ENCODE data around the gene ZDHHC17.
"Not testable (repeated sequence)": the region's sequence is repeated elsewhere in the genome, so short reads cannot be mapped to it uniquely, and the experiment has no call there.

ZDHHC17 gene

GRCh38 chr12:76766161-76766560 is 2.2 kb downstream of the ZDHHC17 start:
- DNase-seq (ENCODE audit: low spot score): no peak

GRCh38 chr12:76768576-76768975 is 4.7 kb downstream of the ZDHHC17 start:
- DNase-seq (ENCODE audit: low spot score): no peak

- no peak for DNase-seq (ENCODE audit: low spot score)
Observed at GRCh38 chr12:76777765-76778216, 13.9 kb downstream of the ZDHHC17 start.

- DNase-seq (ENCODE audit: low spot score): no peak
Observed at GRCh38 chr12:76778364-76778763, 14.4 kb downstream of the ZDHHC17 start.

DNA sequence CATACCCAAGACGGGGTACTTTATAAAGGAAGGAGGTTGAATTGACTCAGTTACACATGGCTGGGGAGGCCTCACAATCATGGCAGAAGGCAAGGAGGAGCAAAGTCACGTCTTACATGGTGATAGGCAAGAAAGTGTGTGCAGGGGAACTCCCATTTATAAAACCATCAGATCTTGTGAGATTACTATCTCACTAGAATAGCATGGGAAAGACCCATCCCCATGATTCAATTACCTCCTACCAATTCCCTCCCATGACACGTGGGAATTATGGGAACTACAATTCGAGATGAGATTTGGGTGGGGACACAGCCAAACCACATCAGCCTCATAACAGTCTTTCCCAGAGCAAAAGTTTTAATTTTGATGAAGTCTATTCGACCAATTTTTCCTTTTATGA is 15.4 kb downstream of the ZDHHC17 start:
- not testable (repeated sequence) for DNase-seq (ENCODE audit: low spot score)

- no peak for DNase-seq (ENCODE audit: low spot score)
Observed at GRCh38 chr12:76781321-76781720, 17.4 kb downstream of the ZDHHC17 start.

DNA sequence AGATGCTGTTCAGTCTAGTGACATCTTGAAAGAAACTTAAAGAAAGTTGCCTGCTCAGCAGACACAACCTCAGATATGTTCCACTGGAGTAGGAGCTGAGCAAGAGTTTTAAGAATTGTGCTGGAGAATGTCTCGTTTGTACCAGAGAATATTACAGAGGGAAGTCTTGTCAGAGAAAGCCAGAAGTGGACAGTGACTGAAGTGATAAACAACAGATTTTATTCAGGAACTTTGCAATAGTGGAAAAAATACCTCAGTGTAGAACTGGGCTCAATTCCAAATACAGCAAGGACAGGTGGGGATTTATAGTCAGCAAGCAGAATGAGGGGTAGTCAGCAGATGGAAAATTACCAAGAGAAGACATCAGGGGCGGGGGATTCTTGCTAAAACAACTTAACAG is 18.6 kb downstream of the ZDHHC17 start:
- no peak for DNase-seq (ENCODE audit: low spot score)

DNA sequence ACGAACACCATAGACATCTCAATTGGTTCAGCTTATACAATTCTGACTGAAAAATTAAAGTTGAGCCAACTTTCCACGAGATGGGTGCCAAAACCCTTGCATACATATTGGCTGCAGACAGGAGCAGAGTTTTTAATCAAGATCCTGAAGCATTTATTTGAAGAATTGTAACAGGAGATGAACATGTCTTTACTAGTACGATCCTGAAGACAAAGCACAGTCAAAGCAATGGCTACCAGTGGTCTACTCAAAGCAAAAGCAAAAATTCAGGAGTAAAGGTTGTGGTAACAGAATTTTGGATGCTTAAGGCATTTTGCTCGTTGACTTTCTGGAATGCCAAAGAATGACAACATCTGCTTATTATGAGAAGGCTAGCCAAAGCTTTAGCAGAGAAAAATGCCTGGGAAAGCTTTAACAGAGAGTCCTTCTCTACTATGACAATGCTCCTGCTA is 20.7 kb downstream of the ZDHHC17 start:
- no peak for DNase-seq (ENCODE audit: low spot score)

DNA sequence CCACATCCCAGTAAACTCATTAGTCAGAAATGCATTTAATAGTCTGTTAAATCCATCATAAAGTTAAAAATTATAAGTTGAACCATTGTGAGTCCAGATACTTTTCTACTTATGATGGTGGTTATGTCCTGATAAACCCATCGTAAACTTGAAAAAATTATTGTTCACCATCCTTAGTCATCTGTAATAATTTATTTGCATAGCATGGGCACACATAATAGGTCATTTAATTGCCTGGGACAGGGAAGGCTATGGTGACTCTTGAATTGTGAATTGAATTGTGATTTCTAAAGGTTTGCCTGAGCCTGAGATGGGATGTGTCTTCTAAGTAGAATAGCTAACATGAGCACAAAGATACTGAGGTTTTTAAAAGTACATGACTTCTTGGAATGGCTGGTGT is 21.5 kb downstream of the ZDHHC17 start:
- no peak for DNase-seq (ENCODE audit: low spot score)

DNA sequence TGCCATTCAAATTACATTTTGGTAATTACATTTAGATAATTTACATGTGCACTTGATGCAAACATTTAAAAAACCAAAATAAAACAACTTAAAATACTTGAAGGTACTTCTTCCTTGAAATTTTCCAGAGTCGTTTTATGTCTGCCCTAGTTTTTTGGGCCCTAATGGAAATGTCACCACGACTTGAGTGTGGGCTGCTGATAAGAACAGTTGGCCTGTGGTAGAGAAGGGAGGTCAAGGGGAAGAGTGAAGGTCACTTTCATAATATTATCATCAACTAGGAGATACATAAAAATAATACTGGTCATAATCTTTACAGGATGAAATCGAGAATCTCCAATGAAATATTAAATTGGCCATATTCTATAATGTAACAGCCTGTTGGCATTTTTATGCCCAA is 23.1 kb downstream of the ZDHHC17 start:
- DNase-seq (ENCODE audit: low spot score): no peak

- DNase-seq (ENCODE audit: low spot score): no peak
Observed at GRCh38 chr12:76787689-76788088, 23.8 kb downstream of the ZDHHC17 start.

DNA sequence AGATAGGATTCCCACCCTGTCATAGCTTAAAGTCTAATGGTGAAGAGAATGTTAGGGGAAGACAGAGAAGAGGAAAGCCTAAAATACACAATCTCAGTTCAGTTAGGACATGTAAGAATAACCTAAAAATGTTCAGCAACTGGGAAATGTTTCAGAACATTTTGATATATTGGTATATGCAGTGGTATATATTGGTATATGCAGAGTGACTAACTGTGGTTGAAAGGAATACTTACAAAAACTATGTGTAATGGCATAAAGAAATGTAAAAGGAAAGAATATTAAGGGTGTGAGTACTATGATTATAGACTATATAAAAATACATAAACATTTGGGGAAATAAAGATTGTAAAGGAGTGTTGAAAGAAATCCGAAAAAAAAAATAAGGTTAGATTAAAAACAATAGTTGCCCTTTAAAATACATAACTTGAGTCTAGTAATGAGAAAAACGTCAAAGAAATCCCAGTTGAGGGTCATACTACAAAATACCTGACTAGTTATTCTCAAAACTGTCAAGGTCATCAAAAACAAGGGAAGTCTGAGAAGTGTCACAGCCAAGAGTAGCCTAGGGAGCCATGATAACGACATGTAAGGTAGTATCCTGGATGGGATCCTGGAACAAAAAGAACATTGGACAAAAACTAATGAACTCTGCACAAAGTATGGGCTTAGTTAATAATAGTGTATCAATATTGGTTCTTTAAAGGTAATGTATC is 25.6 kb downstream of the ZDHHC17 start:
- DNase-seq (ENCODE audit: low spot score): no peak

DNA sequence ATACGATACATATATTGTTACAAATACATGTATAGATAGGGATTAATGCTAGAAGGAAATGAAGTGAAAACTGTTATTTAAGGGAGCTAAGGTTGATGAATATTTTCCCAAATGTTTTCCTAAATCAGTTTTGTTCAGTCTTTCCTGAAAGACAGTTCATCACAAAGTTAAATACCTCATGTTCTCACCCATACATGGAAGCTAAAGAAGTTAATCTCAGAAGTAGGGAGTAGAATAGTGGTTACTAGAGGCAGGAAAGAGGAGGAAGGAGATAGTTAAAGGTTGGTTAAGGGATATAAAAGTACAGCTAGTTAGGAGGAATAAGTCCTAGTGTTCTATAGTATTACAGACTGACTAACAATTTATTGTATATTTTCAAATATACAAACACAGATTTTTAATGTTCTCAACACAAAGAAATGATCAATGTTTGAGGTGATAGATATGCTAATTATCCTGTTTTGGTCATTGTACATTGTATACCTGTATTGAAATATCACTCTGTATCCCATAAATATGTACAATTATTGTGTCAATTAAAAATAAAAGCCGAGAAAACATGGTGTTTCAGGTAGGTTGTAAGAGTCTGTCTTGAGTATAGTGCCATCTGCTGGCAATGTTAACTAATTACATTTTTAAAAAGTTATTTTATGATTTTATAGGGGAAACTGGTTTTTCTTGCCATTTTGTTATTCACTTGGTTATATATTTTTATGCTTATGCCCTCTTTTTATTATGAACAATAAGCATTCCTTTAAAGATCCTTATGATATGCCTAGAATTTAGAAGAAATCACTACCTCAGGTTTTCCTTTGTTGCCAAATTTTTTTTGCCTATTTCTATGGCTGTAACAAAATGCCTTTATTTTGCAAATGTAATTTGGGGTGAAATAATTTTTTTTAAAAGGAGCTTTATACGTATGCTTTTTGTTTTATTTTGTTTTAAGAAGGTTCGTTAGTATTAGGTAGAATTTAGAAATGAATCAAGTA is 26.9 kb downstream of the ZDHHC17 start:
- peak; percentile 64 for DNase-seq (ENCODE audit: low spot score)

GRCh38 chr12:76792828-76793227 is 28.9 kb downstream of the ZDHHC17 start:
- DNase-seq (ENCODE audit: low spot score): no peak

DNA sequence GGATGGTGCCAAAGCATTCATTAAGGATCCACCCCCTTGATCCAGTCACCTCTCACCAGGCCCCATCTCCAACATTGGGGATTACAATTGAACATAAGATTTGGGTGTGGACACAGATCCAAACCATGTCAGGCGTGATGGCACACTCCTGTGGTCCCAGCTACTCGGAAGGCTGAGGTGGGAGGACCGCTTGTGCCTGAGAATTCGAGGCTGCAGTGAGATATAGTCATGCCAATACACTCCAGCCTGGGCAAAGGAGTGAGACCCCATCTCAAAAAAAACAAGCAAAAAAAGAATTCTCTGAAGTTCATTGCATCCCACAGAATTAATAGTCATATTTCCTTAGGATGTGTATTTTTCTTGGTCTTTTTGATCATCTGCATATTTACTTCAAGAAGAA is 34.9 kb downstream of the ZDHHC17 start:
- no peak for DNase-seq (ENCODE audit: low spot score)

GRCh38 chr12:76799362-76799761 is 35.4 kb downstream of the ZDHHC17 start:
- no peak for DNase-seq (ENCODE audit: low spot score)

- no peak for DNase-seq (ENCODE audit: low spot score)
Observed at GRCh38 chr12:76802060-76802459, 38.1 kb downstream of the ZDHHC17 start.

- no peak for DNase-seq (ENCODE audit: low spot score)
Observed at GRCh38 chr12:76804435-76804976, 40.6 kb downstream of the ZDHHC17 start.

DNA sequence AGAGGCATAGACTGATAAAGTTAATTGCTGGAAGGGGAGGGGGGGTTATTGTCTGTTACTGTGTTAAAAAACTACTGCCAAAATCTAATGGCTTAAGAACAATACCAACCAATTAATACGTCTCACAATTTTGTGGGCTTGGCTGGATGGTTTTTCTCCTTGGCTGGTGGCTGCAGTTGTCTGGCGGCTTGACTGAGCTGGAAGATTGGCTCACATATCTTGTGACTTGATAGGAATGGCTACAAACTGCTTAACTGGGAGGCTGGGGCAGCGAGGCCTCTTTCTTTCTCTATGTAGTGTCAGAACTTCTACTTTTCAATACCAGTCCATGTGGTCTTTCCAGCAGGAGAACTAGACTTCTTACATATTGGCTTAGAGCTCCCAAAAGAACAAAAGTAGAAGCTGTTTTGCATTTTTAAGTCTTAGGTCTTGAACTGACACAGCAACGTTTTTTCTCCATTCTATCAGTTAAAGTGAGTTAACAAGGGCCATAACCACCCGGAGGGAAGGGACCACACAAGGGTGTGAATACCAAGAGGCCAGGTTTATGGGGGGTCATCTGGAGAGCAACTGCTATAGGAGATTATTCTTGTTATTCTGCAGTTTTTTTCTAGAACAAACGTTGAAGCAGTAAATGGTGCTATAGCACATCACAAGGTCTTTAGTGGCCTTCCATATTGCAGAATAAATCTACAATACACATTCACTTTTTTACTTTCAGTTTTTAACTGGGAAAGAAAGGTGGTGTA is 46.9 kb downstream of the ZDHHC17 start:
- no peak for DNase-seq (ENCODE audit: low spot score)

DNA sequence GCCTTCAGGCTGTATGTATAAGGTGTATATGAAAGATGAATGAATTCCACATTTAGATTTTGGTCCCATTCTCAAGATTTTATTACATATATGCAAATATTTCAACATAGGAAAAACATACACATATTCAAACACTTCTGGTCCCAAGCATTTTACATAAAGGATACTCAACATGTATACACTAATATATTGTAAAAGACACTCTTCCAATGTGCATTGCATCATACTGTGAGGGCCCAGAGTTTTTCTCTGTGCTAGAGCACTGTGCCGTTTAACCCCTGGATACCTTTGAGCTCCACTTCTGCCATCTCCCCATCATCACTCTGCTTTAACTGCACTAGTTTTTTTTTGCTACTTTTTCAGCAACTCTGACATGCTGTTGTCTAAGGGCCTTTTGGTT is 48.1 kb downstream of the ZDHHC17 start:
- no peak for DNase-seq (ENCODE audit: low spot score)

- DNase-seq (ENCODE audit: low spot score): no peak
Observed at GRCh38 chr12:76813265-76813664, 49.4 kb downstream of the ZDHHC17 start.

DNA sequence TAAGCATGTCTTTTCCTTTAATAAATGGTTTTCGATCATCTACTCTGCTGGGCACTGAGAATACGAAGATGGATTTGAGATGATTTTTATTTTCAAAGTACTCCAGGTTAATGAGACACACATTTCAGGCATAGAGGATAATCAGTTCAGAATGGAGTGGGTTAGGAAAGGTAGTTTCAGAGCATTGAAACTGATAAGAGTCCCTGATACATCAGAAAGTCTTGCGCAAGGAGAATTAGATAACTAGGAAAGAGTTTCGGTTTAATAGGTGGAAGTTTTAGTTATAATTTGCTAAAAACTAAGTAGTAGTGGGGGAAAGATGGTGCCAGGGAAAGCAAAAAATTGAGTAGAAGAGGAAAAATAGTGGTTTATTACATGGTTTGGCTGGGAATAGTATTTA is 50.1 kb downstream of the ZDHHC17 start:
- DNase-seq (ENCODE audit: low spot score): no peak
